ENCODE data around the gene WIPF3.
"Not testable (repeated sequence)": the region's sequence is repeated elsewhere in the genome, so short reads cannot be mapped to it uniquely, and the experiment has no call there.

The WIPF3 gene

DNA sequence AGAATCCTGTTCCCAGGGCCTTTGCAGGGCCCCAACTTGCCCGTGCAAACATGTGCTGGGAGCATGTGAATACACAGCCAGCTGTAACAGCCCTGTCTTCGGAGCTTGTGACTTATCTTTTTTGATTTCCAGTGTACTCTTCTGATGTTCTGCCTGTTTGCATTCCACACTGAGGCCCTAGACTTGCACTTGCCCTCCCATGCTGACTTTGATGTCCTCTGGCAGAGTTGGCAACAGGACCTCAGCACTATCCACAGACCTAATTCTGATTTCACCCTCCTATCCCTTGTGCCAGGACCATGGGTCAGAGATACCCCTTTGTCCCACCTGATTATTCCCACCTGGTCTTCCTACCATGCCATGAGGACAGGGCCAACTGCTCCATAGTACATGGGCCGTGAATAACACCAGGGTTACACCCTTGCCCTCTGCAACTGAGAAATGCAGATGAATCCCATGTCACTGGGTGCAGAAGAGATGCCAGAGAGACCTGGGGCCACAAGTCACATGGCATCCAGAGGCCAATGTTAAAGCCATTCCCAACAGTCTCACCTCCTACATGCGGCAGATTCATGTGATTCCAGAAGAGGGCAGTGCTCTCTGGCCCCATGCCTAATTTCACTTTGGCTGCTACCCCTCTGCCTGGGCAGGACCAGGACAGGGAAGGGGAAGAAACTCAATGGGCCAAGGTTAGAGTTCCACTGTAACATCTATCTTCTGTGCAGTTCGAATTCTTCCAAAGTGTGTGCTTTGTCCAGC lies 140.3 kb downstream of the WIPF3 start:
- in situ Hi-C loops (cut with MboI; ENCODE audit: low sequenced_read_pairs), result no loop called here

GRCh38 chr7:29948587-29948986 lies 142.3 kb downstream of the WIPF3 start:
- in situ Hi-C loops (cut with MboI; ENCODE audit: low sequenced_read_pairs), result no loop called here

DNA sequence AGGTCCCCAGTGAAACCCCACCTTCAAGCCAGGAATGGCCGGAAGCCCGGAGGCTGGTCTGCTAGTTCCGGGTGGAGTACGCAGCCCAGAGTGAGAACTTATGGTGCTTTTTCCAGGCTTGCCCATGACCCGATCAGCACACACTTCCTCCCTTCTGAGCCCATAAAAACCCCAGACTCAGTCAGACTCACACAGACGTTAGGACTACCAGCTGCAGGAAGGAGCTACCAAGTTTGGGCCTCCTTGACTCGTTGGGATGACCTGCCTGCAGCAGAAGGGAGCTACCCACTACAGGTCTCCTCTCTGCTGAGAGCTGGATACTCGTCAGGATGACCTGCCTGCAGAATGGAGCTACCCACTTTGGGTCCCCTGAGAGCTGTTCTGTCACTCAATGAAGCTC lies 144.2 kb downstream of the WIPF3 start:
- in situ Hi-C loops (cut with MboI; ENCODE audit: low sequenced_read_pairs), result no loop called here

DNA sequence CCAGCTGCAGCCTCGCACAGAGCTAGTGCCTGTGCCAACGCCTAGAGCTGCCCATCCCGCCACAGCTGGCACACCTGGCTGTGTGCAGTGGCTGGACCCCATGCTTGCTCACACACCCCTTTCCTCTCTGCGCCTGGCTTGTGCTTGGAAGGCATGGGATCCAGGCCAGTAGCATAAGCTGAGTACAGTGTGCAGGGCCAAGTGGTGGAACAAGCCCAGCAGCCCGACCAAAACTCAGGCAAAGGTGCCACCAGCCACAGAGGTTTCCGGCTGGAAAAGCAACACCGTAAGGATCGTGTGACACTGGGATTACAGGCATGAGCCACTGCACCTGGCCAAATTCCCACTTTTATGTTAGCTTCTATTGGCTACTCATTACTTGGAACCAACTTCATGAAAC lies 144.9 kb downstream of the WIPF3 start:
- in situ Hi-C loops (cut with MboI; ENCODE audit: low sequenced_read_pairs), result no loop called here

DNA sequence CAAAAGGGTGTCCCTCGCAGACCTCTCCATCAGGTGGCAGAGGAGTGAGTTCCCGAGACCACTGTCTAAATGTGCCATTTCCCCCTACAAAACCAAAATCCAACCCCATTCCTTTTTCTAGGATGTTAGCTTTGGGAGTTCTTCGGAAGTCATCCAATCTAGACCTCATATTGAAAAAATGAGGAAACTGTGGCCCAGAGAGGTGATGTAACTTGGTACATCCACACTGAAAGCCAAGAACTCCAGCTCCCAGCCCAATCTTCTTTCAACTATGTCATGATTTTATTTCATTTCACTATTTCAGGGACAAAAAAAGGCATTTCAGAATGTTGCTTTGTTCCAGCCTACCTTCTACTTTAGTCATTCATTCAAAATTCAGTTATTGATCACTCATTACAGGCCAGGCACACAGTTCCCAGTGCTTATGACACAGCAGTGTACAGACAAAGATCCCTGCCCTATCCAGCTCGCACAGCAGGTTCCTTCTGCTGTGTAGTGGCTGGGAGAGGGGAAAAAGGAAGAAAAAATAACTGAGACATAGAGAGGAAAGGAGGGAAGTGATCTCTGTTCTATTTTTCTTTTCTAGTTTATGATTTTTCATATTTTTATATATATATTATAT lies 147.5 kb downstream of the WIPF3 start:
- in situ Hi-C loops (cut with MboI; ENCODE audit: low sequenced_read_pairs), result no loop called here

DNA sequence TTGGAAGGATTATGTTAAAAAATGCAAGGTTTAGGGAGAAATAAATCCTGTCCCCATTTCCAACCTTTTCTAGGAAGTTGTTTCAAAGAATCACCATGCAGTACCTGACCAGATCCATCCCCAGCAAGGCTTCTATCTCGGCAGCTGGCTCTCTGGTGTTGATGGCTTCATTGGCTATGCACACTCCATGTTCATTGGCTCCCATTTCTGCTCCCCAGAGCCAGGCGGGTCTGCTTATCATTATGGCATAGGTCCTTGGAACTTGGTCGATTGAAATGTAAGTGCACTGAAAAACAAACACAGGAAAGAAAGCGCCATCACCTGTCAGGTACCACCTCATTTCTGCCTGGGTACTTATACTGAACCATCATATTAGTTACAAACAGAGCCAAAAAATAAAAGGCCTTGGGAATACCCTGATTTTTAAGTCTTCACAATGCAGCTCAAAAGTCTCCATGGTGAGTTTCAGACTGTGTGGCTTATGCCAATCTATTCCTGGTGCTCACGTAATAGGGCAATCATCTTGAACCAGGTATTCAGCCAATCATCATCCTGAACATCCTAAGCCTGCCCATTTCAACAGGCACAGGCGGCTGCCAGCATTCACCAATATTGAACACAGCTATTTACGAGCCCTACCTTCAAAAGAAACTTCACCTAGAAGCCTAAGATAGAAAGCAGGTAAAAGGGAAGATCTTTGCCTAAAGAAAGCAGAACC lies 148.9 kb downstream of the WIPF3 start:
- in situ Hi-C loops (cut with MboI; ENCODE audit: low sequenced_read_pairs), result no loop called here

DNA sequence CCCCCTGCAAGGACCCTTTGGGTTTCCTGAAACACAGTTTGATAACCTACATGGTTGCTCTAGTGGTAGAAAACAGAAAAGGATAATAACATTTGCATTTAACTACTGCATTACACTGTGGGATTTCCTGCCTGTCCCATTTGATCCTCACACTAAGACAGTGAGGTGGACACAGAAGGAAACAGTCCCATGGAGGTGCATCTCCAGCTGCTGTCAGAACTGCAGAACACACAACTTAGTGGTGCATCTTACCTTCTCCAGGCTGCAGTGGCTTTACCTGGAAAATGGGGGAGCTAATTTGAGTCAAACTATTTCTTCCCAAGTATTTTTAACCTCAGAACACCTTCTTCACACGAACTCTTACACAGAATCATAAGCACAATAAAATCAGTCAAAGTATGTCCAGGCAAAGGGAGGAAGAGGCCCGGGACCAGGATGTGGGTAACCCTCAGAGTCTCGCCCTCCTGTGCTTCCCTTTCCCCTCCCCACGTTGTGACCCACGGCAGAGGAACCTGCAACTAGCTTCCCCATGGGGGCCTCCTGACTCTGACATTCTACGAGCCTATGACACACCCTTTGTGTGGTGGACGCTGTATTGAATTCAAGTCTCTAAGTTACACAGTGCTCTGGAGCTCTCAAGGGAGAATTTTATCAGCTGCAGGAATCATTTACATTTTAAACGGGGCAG lies 149.6 kb downstream of the WIPF3 start:
- in situ Hi-C loops (cut with MboI; ENCODE audit: low sequenced_read_pairs), result no loop called here

GRCh38 chr7:29956487-29956836 lies 150.2 kb downstream of the WIPF3 start:
- in situ Hi-C loops (cut with MboI; ENCODE audit: low sequenced_read_pairs), result no loop called here

GRCh38 chr7:29957521-29958310 lies 151.4 kb downstream of the WIPF3 start:
- in situ Hi-C loops (cut with MboI; ENCODE audit: low sequenced_read_pairs), result no loop called here

- in situ Hi-C loops (cut with MboI; ENCODE audit: low sequenced_read_pairs), result no loop called here
Observed at GRCh38 chr7:29958667-29959358, 152.5 kb downstream of the WIPF3 start.

GRCh38 chr7:29961611-29962010 lies 155.3 kb downstream of the WIPF3 start:
- in situ Hi-C loops (cut with MboI; ENCODE audit: low sequenced_read_pairs), result not testable (repeated sequence)

DNA sequence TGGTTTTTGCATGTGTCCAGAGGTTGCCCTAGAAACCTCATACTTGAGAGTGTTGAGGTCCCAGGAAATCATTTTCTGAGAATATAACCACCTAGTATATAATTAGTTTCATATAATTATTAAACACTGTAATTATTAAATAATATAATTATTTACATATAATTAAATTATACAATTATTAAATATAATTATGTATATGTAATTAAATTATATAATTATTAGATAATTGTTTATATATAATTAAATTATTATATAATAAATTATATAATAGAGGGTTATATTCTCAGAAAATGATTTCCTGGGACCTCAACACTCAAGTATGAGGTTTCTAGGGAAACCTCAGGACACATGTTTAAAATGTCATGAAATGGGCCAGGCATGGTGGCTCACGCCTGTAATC lies 155.7 kb downstream of the WIPF3 start:
- in situ Hi-C loops (cut with MboI; ENCODE audit: low sequenced_read_pairs), result no loop called here

GRCh38 chr7:29965030-29965429 lies 158.7 kb downstream of the WIPF3 start:
- in situ Hi-C loops (cut with MboI; ENCODE audit: low sequenced_read_pairs), result no loop called here
